Left colon (tissue), 2 donors: Measurements from ENCODE around the gene KLF13. TPM values are rescaled to one million over a fixed set of nuclear protein-coding genes. Genes with fewer than 3 reads are reported as not detected.
A peak's percentile ranks its signal among the peaks of the same experiment; 100 is the strongest.

Experiments
- ATAC-seq: fragments of 200-7000 bp; cut with Tn5 transposase; one replicate; pipeline ENCODE4 v1.9.1; 2020; ENCODE audit warnings: mild to moderate bottlenecking, moderate library complexity
- DNase-seq, 2 donors: peaks; one replicate each; pipeline ENCODE4 v3.0.0-alpha.2; 2020
- intact Hi-C, 2 donors: fragments of 100-400 bp; cut with DNase I in 1 of 2; cut with micrococcal nuclease in 1 of 2; formaldehyde crosslinking; loops; one replicate each; pipeline versions ENCODE4 v1.11.2 to v1.14.0; 2022; cut with DNase I, micrococcal nuclease
- total RNA-seq, 2 donors: library from RNA; stranded (reverse); fragmentation: NEBNext Ultra II Directional; extraction: Animal tissue kit (Norgen Biotek cat#: 25700); gene quantifications; one replicate each; pipeline ENCODE4 v1.2.1, GENCODE V29; 2021
- donor health status: DM: no; HTN: no; CAD: no.
- donor health status: DM: yes; HTN: yes; CAD: no.

The KLF13 gene
- total RNA-seq, 2 donors from 2014 or later, result 36.8 to 103 TPM

GRCh38 chr15:31367730-31368344 is 41.2 kb downstream of the KLF13 start:
- intact Hi-C loops, result no loop called here
- no peak for ATAC-seq
- DNase-seq, result no peak

GRCh38 chr15:31369727-31370126 is 43.1 kb downstream of the KLF13 start:
- intact Hi-C loops, result no loop called here
- ATAC-seq, result no peak
- DNase-seq, result no peak

- DNase-seq (no peak), ATAC-seq (no peak)
- intact Hi-C loops, result no loop called here
These were observed 45.0 kb downstream of the KLF13 start for GRCh38 chr15:31371520-31372240.

- intact Hi-C loops, result no loop called here
These were observed 46.0 kb downstream of the KLF13 start for GRCh38 chr15:31372635-31373091.

GRCh38 chr15:31373096-31373865 is 46.6 kb downstream of the KLF13 start:
- intact Hi-C loops, result no loop called here
- ATAC-seq (no peak), DNase-seq (no peak)

More at GRCh38 chr15:31372635-31373091, 46.0 kb downstream of the KLF13 start:
- no peak for ATAC-seq
- DNase-seq, result no peak

GRCh38 chr15:31373970-31374369 is 47.3 kb downstream of the KLF13 start:
- no peak for ATAC-seq
- intact Hi-C loops, result no loop called here

GRCh38 chr15:31374489-31374888 is 47.9 kb downstream of the KLF13 start:
- ATAC-seq, result peak; percentile 70
- peak in 1 of 2 donors; percentile 71 for DNase-seq
- intact Hi-C loops, result no loop called here

More at GRCh38 chr15:31373970-31374369, 47.3 kb downstream of the KLF13 start:
- no peak for DNase-seq

- ATAC-seq (no peak), DNase-seq (no peak)
- intact Hi-C loops, result no loop called here
These were observed 48.4 kb downstream of the KLF13 start for GRCh38 chr15:31374986-31375385.

- ATAC-seq (no peak), DNase-seq (no peak)
- intact Hi-C loops, result no loop called here
These were observed 49.1 kb downstream of the KLF13 start for GRCh38 chr15:31375772-31376171.

- intact Hi-C loops, result no loop called here
- peak; percentile 68 for ATAC-seq
- DNase-seq, result peak in 1 of 2 donors; percentile 68
These were observed 49.9 kb downstream of the KLF13 start for GRCh38 chr15:31376511-31376910.

GRCh38 chr15:31377030-31377429 is 50.4 kb downstream of the KLF13 start:
- ATAC-seq, result peak; percentile 82
- peak in 1 of 2 donors; percentile 71 for DNase-seq
- intact Hi-C loops, result no loop called here

- intact Hi-C loops, result no loop called here
- ATAC-seq, result no peak
- DNase-seq, result no peak
These were observed 51.8 kb downstream of the KLF13 start for GRCh38 chr15:31378363-31378903.

GRCh38 chr15:31379042-31379441 is 52.4 kb downstream of the KLF13 start:
- DNase-seq (no peak), ATAC-seq (no peak)
- intact Hi-C loops, result no loop called here

- ATAC-seq, result no peak
- DNase-seq, result no peak
- intact Hi-C loops, result no loop called here
These were observed 52.9 kb downstream of the KLF13 start for GRCh38 chr15:31379577-31379976.

- ATAC-seq, result peak; percentile 13
- no peak for DNase-seq
These were observed 55.4 kb downstream of the KLF13 start for GRCh38 chr15:31381801-31382712.

GRCh38 chr15:31382713-31383045 is 56.0 kb downstream of the KLF13 start:
- DNase-seq (no peak), ATAC-seq (peak; percentile 71)
- intact Hi-C loops, result no loop called here

More at GRCh38 chr15:31381801-31382712, 55.4 kb downstream of the KLF13 start:
- intact Hi-C loops, result no loop called here

GRCh38 chr15:31383139-31383538 is 56.5 kb downstream of the KLF13 start:
- intact Hi-C loops, result no loop called here
- ATAC-seq (no peak), DNase-seq (no peak)

GRCh38 chr15:31384568-31384967 is 57.9 kb downstream of the KLF13 start:
- intact Hi-C loops, result no loop called here
- ATAC-seq (no peak), DNase-seq (no peak)

- no peak for DNase-seq
- intact Hi-C loops, result no loop called here
- no peak for ATAC-seq
These were observed 59.1 kb downstream of the KLF13 start for GRCh38 chr15:31385736-31386135.
